Left lung (tissue), 10 donors: ENCODE results near the gene EBF3. TPM values are rescaled to one million over a fixed set of nuclear protein-coding genes. Genes with fewer than 3 reads are reported as not detected.

ENCODE experiments used
- ATAC-seq: fragments of 200-7000 bp; cut with Tn5 transposase; one replicate; pipeline ENCODE4 v1.9.1; 2020; ENCODE audit warnings: moderate library complexity
- DNase-seq, 4 donors: peaks; one replicate each; pipeline ENCODE4 v3.0.0-alpha.2; 2013 to 2020
- H3K27ac ChIP-seq, 2 donors: fragments of 200-600 bp; sonication (generic) in 1 of 2; one replicate each; pipeline versions ENCODE4 v1.5.0 to v1.8.0; 2020 to 2021
- H3K27me3 ChIP-seq, 2 donors: fragments of 200-600 bp; sonication (generic) in 1 of 2; one replicate each; pipeline versions ENCODE4 v1.5.0 to v1.8.0; 2020 to 2021
- H3K36me3 ChIP-seq, 2 donors: fragments of 200-600 bp; sonication (generic) in 1 of 2; one replicate each; pipeline versions ENCODE4 v1.5.0 to v1.8.0; 2020 to 2021
- H3K4me1 ChIP-seq, 2 donors: fragments of 200-600 bp; one replicate each; pipeline ENCODE4 v1.8.0; 2021
- H3K4me3 ChIP-seq, 2 donors: fragments of 200-600 bp; sonication (generic) in 1 of 2; one replicate each; pipeline versions ENCODE4 v1.5.0 to v1.8.0; 2020 to 2021; ENCODE audit warnings: mild to moderate bottlenecking in 1 of 2
- H3K9me3 ChIP-seq, 2 donors: fragments of 200-600 bp; sonication (generic) in 1 of 2; one replicate each; pipeline versions ENCODE4 v1.5.0 to v1.8.0; 2020 to 2021
- CTCF ChIP-seq, 2 donors: fragments of 200-600 bp; sonication (generic) in 1 of 2; IDR thresholded peaks; one replicate each; pipeline versions ENCODE4 v1.5.0 to v1.8.0; 2021; ENCODE audit warnings: antibody characterized with exemption in 2 of 2
- intact Hi-C, 2 donors: fragments of 100-400 bp; cut with DNase I; formaldehyde crosslinking; loops; one replicate each; pipeline versions ENCODE4 v1.11.2 to v1.14.2; 2022
- polyA plus RNA-seq, 6 donors: library from polyadenylated mRNA; unstranded; fragments of 120-200 nt; gene quantifications; one replicate each; pipeline ENCODE4 v1.2.1, GENCODE V29; 2013; ENCODE audit not compliant: insufficient read length in 6 of 6
- total RNA-seq, 2 donors: library from RNA; stranded (reverse); fragmentation: NEBNext Ultra II Directional; extraction: Animal tissue kit (Norgen Biotek cat#: 25700); gene quantifications; one replicate each; pipeline ENCODE4 v1.2.1, GENCODE V29; 2021
- donor health status: DM: no; HTN: yes; CAD: no.
- donor health status: DM: no; HTN: no; CAD: no.

The EBF3 gene
- total and polyA plus RNA-seq, 8 donors = 0.10 to 2.0 (median 1.4) TPM; not detected in 1

- Histone ChIP-seq H3K27me3 (peaks cover 0 to 6% of the 10 kb centered on the region in 2 donors), H3K9me3 (peaks cover 0 to 8% of the 10 kb centered on the region in 2 donors), H3K4me1 (no peaks in the 10 kb centered on the region), H3K27ac (no peak overlapping the region), H3K4me3 (no peak overlapping the region), H3K36me3 (no peaks in the 10 kb centered on the region)
- no peak for ATAC-seq
- intact Hi-C loops = no loop called here
- no peak for DNase-seq
- TF ChIP-seq CTCF (IDR thresholded peaks at IDR 0.05) = no peak
These were observed 36.8 kb upstream of the EBF3 start for GRCh38 chr10:130000918-130001317.

DNA sequence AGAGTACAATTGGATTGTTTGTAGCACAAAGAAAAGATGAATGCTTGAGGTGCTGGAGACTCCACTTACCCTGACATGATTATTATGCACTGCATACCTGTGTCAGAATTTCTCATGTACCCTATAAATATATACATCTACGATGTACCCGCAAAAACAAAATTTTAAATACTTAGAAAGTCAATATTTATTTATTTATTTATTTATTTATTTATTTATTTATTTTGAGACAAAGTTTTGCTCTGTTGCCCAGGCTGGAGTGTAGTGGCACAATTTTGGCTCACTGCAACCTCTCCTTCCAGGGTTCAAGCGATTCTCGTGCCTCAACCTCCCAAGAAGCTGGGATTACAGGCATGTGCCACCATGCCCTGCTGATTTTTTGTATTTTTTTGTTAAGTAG lies 35.1 kb upstream of the EBF3 start:
- DNase-seq (no peak), ATAC-seq (no peak)
- H3K4me1 ChIP-seq = no peaks in the 10 kb centered on the region
- no peaks in the 10 kb centered on the region for H3K36me3 ChIP-seq
- no peak overlapping the region for H3K27ac ChIP-seq
- H3K9me3 ChIP-seq = peaks cover 0 to 4% of the 10 kb centered on the region in 2 donors
- H3K4me3 ChIP-seq = no peak overlapping the region
- no peak for TF ChIP-seq CTCF (IDR thresholded peaks at IDR 0.05)
- intact Hi-C loops = no loop called here
- H3K27me3 ChIP-seq = no peaks in the 10 kb centered on the region

DNA sequence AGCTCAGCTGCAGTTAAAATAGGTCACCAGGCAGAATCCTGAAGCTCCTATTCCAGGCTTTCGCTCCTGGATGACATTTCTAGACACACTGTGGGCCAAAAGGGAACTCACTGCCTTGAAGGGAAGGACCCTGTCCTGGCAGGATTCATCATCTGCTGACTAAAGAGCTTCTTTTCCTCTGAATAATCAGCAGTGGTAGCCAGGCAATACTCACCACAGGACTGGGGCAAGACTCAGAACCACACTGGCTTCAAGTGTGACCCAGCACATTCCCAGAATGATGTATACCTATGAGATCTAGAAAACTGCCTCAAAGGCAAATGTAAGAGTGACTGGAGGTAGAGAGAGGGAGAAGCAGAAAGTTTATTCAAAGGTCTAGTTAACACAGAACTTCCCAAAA lies 29.5 kb upstream of the EBF3 start:
- Histone ChIP-seq H3K27me3 (no peaks in the 10 kb centered on the region), H3K36me3 (no peaks in the 10 kb centered on the region), H3K4me1 (no peaks in the 10 kb centered on the region), H3K9me3 (peaks cover 0 to 11% of the 10 kb centered on the region in 2 donors), H3K27ac (no peak overlapping the region), H3K4me3 (no peak overlapping the region)
- ATAC-seq = no peak
- intact Hi-C loops = no loop called here
- DNase-seq = no peak
- TF ChIP-seq CTCF (IDR thresholded peaks at IDR 0.05) = no peak

GRCh38 chr10:129992356-129992755 lies 28.3 kb upstream of the EBF3 start:
- no peaks in the 10 kb centered on the region for H3K36me3 ChIP-seq
- ATAC-seq = no peak
- no peaks in the 10 kb centered on the region for H3K4me1 ChIP-seq
- no peak for DNase-seq
- peaks cover 0 to 16% of the 10 kb centered on the region in 2 donors for H3K9me3 ChIP-seq
- no peaks in the 10 kb centered on the region for H3K27me3 ChIP-seq
- no peak overlapping the region for H3K27ac ChIP-seq
- TF ChIP-seq CTCF (IDR thresholded peaks at IDR 0.05) = no peak
- intact Hi-C loops = no loop called here
- H3K4me3 ChIP-seq = no peak overlapping the region

GRCh38 chr10:129982825-129983224 lies 18.8 kb upstream of the EBF3 start:
- no peak for TF ChIP-seq CTCF (IDR thresholded peaks at IDR 0.05)
- Histone ChIP-seq H3K4me3 (no peak overlapping the region), H3K27me3 (peaks cover 0 to 30% of the 10 kb centered on the region in 2 donors), H3K27ac (no peak overlapping the region), H3K4me1 (no peaks in the 10 kb centered on the region), H3K36me3 (no peaks in the 10 kb centered on the region), H3K9me3 (peaks cover 0 to 29% of the 10 kb centered on the region in 2 donors)
- intact Hi-C loops = no loop called here
- DNase-seq (no peak), ATAC-seq (no peak)
